ENCODE measurements around the gene UGCG. TPM values are rescaled to one million over a fixed set of nuclear protein-coding genes. Genes with fewer than 3 reads are reported as not detected.

Gene UGCG
- total RNA-seq = 19.9 and 22.4 TPM in 2 replicates

DNA sequence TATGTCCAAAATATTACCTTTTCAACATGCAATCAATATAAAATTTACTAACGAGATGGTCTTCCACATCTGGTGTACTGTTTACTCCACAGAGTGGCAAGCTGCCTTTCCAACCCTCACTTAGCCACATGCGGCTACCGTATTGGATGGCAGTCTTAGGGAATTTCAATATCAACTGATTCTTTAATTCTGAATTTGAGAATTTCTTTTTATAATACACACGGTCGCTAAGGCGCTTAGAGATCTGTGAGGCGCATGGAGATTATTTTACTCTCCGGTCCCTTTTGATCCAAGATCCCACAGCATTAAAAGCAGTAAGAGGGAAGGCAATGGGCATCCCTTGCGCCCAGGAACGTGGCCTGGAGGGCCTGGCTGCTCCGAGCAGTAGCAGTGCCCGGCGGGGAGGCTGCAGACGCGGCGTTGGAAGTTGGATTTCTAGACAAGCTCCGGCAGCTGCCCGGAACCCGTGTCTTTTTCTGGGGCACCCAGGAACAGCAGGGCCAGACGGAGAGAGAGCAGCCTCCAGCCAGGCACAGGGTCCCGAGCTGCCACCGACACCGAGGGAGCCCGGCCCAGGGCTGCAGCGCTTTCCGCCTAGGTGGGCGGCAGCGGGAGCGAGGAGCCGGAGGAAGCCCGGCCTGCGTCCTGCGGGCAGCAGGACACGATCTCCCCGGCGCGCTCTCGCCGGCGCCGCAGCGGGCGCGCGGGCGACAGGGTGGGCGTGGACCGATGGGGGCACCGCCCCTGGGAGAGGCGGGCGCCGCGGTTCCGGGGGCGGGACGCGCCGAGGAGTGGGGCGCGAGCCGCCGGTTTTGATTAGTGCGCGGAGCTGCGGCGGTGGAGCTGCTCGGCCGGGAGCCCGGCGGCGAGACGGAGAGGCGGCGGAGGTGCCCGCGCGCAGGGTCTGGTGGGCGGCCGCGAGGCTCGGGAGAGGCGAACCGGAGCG lies at the start of gene UGCG:
UGCG (plus strand) TSS at position 819 of the 946 bp plus-strand sequence. CDS start 402 bp downstream, outside the sequence.
- H3K27me3 Mint-ChIP-seq = no peaks in the 10 kb centered on the region
- intact Hi-C loops (cut with micrococcal nuclease) = loop anchor here (1.0 to 10.0 kb wide), 8 partner anchors 25 to 484 kb away; partner anchors contain the start of genes DNAJC25, HSDL2 and PTBP3
- peak within 1 kb of the TSS; percentile 96 for H3K4me3 Mint-ChIP-seq
- no peaks in the 10 kb centered on the region for H3K9me3 Mint-ChIP-seq
- peak; percentile 97 for DNase-seq
- H3K4me1 Mint-ChIP-seq = peaks cover 22% of the 10 kb centered on the region
- H3K36me3 Mint-ChIP-seq (ENCODE audit: low read depth) = no peaks in the 10 kb centered on the region
- peak within 1 kb of the TSS; percentile 88 for H3K27ac Mint-ChIP-seq

DNA sequence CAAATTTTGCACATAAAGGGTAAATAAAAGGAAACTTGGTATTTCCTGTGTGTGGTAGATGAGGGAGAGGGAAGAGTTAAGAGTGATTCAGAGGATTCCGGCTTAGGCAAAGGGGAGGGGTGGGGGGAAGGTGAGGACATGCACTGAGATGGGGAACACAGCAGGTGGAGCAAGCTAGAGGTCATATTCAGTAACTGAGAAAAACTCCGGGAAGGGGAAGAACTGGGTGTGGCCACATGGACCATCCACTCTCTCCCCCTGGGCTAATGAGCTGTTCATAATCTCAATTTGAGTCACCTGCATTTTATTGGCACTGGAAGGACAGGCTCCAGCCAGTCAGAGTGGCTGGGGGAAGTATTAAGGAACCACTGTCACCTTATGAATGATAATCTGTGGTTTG lies 45.1 kb upstream of the UGCG start:
- H3K4me3 Mint-ChIP-seq = no peak overlapping the region
- H3K9me3 Mint-ChIP-seq = no peaks in the 10 kb centered on the region
- no peak overlapping the region for H3K27ac Mint-ChIP-seq
- intact Hi-C loops (cut with micrococcal nuclease) = no loop called here
- no peaks in the 10 kb centered on the region for H3K27me3 Mint-ChIP-seq
- no peaks in the 10 kb centered on the region for H3K36me3 Mint-ChIP-seq (ENCODE audit: low read depth)
- H3K4me1 Mint-ChIP-seq = no peaks in the 10 kb centered on the region
- DNase-seq = no peak

DNA sequence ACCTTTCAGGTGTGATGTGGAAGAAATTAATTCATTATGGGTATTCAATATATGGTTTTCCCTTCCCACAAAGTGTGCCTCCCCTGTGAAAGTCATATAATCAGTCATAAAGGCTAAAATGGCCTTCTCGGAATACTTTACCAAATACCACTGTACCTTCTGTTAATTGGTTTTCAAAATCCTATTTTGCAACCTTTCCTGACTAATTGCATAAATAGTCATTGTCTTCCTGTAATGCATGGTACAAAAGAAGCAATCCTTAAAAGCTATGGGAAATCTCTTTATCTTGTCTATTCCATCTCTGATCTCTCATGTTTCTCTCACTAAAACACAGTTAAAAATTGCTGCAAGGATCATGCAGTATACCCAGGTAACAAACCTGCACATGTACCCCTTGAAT lies 44.3 kb upstream of the UGCG start:
- H3K9me3 Mint-ChIP-seq = no peaks in the 10 kb centered on the region

DNA sequence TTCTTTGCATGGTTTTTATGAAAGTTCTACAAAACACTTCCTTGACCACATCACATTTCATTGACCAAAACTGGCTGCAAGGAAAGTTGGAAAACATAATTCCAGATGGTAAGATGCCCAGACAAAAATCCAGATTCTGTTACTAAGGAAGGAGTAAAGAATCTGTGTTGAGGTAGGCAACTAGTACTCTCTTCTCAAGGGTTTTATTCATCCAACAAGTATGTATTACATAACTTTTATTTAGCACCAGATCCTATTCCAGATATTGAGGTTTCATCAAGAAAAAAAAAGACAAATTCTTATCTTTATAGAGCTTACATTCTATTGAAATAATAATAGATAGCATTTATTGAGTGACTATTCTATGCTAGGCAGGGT lies 43.2 kb upstream of the UGCG start:
- peaks cover 1% of the 10 kb centered on the region for H3K36me3 Mint-ChIP-seq (ENCODE audit: low read depth)
- no peaks in the 10 kb centered on the region for H3K9me3 Mint-ChIP-seq
- DNase-seq = no peak
- no peaks in the 10 kb centered on the region for H3K4me1 Mint-ChIP-seq
- no peak overlapping the region for H3K4me3 Mint-ChIP-seq
- intact Hi-C loops (cut with micrococcal nuclease) = no loop called here
- peaks cover 4% of the 10 kb centered on the region for H3K27me3 Mint-ChIP-seq
- no peak overlapping the region for H3K27ac Mint-ChIP-seq

More for the DNA sequence above, 44.3 kb upstream of the UGCG start:
- DNase-seq = no peak
- no peaks in the 10 kb centered on the region for H3K27me3 Mint-ChIP-seq
- H3K4me3 Mint-ChIP-seq = no peak overlapping the region
- no peak overlapping the region for H3K27ac Mint-ChIP-seq
- H3K4me1 Mint-ChIP-seq = no peaks in the 10 kb centered on the region
- intact Hi-C loops (cut with micrococcal nuclease) = no loop called here
- H3K36me3 Mint-ChIP-seq (ENCODE audit: low read depth) = no peaks in the 10 kb centered on the region

DNA sequence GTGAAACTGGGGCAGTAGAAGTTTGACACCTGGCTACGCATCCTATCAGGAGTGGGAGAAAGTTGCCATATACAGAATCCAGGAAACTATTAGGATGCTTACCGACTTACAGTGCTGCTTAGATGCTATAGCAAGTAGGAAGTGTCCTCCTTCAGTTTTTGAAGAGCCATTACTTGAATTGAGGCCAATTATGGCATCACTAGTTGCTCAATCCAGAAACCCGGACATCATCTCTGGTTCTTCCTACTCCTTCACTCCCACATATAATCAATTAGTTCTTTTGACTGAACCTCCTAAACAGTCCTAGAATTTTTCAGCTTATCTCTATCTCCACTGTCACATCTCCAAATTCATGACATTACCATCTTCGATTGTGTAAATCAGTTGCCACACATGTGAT lies 41.8 kb upstream of the UGCG start:
- Mint-ChIP-seq H3K27ac (no peak overlapping the region), H3K4me1 (no peaks in the 10 kb centered on the region), H3K36me3 (ENCODE audit: low read depth) (peaks cover 1% of the 10 kb centered on the region), H3K9me3 (no peaks in the 10 kb centered on the region), H3K4me3 (no peak overlapping the region), H3K27me3 (peaks cover 4% of the 10 kb centered on the region)
- no peak for DNase-seq
- intact Hi-C loops (cut with micrococcal nuclease) = no loop called here

DNA sequence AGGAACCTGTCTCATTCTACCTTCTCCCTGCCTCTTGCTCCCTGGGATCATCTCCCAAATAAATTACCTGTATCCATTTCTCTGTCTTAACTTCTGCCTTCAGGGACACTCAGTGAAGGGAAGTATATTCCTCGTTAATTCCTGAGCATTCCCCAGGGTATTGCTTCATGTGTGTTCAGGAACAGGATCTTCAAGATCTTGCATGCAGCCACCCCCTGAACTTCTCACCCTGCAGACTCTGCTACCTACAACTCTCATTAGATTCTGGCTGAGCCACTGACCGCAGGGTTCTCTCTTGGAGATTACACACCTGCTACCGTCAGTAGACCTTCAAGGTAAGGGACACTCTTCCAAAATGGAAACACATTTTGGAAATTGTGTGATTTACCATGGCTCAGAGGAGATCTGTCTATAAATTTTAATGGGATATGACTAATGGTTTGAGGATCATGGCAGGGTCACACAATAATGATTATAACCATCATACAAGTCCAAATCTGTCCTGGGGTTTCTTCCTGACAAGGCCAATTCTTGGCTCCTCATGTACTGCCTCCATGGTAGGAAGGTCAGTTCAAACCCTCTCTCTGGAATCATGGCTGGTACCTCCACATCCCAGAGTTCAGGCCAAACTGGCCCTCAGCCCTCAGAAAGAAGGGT lies 38.9 kb upstream of the UGCG start:
- peaks cover 9% of the 10 kb centered on the region for H3K27me3 Mint-ChIP-seq

DNA sequence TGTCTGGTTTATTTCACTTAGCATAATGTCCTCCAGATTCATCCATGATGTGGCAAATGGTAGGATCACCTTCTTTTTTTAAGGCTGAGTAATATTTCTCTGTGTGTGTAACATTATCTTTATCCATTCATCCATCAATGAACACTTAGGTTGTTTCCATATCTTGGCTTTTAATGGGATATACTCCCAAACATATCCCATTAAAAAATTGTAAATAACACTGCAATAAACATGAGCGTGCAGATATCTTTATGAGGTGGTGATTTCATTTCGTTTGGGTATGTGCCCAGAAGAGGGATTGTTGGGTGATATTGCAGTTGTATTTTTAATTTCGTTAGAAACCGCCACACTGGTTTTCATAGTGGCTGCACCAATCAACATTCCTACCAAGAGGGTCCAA lies 36.2 kb upstream of the UGCG start:
- H3K9me3 Mint-ChIP-seq = peaks cover 4% of the 10 kb centered on the region
- peaks cover 1% of the 10 kb centered on the region for H3K36me3 Mint-ChIP-seq (ENCODE audit: low read depth)
- H3K27me3 Mint-ChIP-seq = peaks cover 16% of the 10 kb centered on the region
- no peak overlapping the region for H3K4me3 Mint-ChIP-seq
- no peak for DNase-seq
- intact Hi-C loops (cut with micrococcal nuclease) = no loop called here
- H3K27ac Mint-ChIP-seq = no peak overlapping the region
- H3K4me1 Mint-ChIP-seq = no peaks in the 10 kb centered on the region

More for the DNA sequence above, 38.9 kb upstream of the UGCG start:
- no peak overlapping the region for H3K4me3 Mint-ChIP-seq
- H3K9me3 Mint-ChIP-seq = no peaks in the 10 kb centered on the region
- H3K4me1 Mint-ChIP-seq = no peaks in the 10 kb centered on the region
- H3K36me3 Mint-ChIP-seq (ENCODE audit: low read depth) = peaks cover 1% of the 10 kb centered on the region
- DNase-seq = no peak
- intact Hi-C loops (cut with micrococcal nuclease) = no loop called here
- H3K27ac Mint-ChIP-seq = no peak overlapping the region

DNA sequence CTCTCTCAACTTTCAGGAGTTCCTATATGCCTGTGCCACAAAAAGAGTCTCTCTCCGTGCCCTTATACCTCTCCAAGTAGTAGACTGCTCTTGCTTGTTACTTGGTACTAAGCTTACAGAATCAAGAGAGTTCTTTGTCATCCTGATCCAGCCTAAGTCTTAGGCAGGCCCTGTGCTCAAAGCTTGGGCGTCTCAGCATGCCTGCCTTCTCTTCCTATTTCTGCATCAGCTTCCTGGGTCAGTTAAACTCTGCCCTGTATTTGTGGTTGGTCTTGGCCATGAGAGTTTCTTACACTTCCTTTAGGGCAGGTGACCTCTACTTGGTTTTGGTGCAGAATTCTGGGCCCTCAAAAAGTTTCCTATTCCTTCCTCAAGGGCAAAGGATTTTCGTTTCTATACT lies 33.0 kb upstream of the UGCG start:
- no peaks in the 10 kb centered on the region for H3K36me3 Mint-ChIP-seq (ENCODE audit: low read depth)
- H3K4me3 Mint-ChIP-seq = no peak overlapping the region
- no peak overlapping the region for H3K27ac Mint-ChIP-seq
- intact Hi-C loops (cut with micrococcal nuclease) = no loop called here
- DNase-seq = no peak
- no peaks in the 10 kb centered on the region for H3K4me1 Mint-ChIP-seq
- H3K27me3 Mint-ChIP-seq = peaks cover 12% of the 10 kb centered on the region
- H3K9me3 Mint-ChIP-seq = peaks cover 8% of the 10 kb centered on the region

DNA sequence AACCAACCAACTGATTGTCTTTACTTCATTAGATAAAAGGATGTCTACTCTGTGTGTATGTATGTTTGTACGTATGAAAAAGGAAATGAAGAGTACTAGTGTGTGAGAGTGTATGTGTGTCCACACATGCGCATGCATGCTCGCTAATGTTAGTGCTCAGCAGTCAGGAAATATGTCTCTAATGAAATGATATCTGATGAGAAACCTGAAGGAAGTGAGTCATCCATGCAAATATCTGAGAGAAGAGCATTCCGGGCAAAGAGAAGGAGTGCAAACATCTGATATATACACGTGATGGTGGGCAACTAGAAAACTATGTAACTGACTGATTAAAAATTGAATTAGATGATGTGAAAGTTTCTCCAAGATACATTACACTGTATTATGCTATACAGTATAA lies 29.6 kb upstream of the UGCG start:
- no peak for DNase-seq
- H3K4me1 Mint-ChIP-seq = peaks cover 12% of the 10 kb centered on the region
- H3K27me3 Mint-ChIP-seq = peaks cover 14% of the 10 kb centered on the region
- no peak overlapping the region for H3K4me3 Mint-ChIP-seq
- intact Hi-C loops (cut with micrococcal nuclease) = no loop called here
- H3K9me3 Mint-ChIP-seq = peaks cover 8% of the 10 kb centered on the region
- no peak overlapping the region for H3K27ac Mint-ChIP-seq
- H3K36me3 Mint-ChIP-seq (ENCODE audit: low read depth) = no peaks in the 10 kb centered on the region

DNA sequence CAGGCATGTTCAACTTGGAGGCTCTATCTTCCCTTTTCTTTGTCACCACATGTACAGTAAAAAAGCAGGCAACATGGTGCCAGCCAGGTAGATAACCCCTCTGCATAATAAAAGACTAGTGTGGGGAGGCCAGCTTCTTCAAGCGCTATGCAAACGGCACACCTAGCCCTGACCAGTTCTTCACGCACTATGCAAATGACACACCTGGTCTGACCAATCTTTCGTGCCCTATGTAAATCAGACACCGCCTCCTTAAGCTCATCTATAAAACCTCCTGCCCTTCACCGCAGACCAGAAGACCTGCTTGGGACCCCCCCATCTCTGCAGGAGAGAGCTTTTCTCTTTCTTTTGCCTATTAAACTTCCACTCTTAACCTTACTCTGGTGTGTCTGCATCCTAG lies 28.1 kb upstream of the UGCG start:
- Mint-ChIP-seq H3K36me3 (ENCODE audit: low read depth) (no peaks in the 10 kb centered on the region), H3K9me3 (peaks cover 8% of the 10 kb centered on the region), H3K4me3 (no peak overlapping the region), H3K4me1 (peaks cover 12% of the 10 kb centered on the region), H3K27ac (no peak overlapping the region), H3K27me3 (peaks cover 18% of the 10 kb centered on the region)
- no peak for DNase-seq
- intact Hi-C loops (cut with micrococcal nuclease) = no loop called here

DNA sequence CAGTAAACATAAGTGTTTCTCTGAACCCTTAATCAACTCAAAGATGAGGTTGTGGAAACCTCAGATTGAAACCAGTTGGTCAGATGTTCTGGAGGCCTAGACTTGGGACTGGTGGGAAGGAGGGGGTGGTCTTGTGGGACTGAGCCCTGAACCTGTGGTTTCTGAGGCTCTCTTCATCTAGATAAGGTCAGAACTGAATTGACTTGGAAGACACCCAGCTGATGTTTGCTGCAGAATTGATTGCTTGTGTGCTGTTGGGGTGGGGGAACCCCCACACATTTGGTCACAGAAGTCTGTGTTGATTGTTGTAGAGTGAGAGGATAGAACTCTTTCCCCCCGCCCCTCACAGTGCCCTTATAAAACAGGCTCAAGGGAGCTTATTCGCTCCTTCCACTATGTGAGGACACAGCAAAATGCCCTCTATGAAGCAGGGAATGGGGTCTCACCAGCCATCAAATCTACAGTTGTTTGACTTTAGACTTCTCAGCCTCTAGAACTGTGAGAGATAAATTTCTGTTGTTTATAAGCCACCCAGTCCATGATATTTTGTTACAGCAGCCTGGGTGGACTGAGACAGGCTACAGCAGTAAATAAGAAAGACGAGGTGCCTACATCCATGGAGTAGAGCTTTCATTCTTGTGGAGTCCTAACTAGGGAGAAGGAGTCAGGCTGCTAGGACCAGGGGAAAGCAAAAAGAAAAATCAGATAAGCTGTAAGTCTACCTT lies 25.7 kb upstream of the UGCG start:
- Mint-ChIP-seq H3K27ac (peak overlapping the region; percentile 66), H3K9me3 (peaks cover 4% of the 10 kb centered on the region), H3K4me3 (no peak overlapping the region), H3K36me3 (ENCODE audit: low read depth) (peaks cover 3% of the 10 kb centered on the region), H3K4me1 (peaks cover 12% of the 10 kb centered on the region), H3K27me3 (peaks cover 19% of the 10 kb centered on the region)
- DNase-seq = peak; percentile 57
- intact Hi-C loops (cut with micrococcal nuclease) = loop anchor here (1.0 to 2.0 kb wide), 3 partner anchors 26 to 203 kb away; partner anchors contain the start of gene UGCG

DNA sequence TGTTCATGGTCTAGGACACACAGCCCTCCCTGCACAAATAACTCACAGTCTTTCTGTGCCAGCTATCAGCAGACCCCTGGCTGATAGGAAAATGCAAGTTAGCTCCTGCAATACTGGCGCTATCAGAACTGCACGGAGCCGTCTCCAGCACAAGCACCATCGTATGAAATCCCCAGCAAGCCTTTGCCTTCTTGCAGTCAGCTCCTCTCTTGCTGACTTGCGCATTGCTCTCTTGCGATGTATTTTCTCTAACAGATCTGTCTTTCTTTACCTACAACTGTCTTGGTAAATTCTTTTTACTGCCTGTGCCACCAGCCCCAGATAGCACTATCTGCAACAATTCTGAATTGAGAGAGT lies 25.1 kb upstream of the UGCG start:
- H3K4me3 Mint-ChIP-seq = no peak overlapping the region
- H3K36me3 Mint-ChIP-seq (ENCODE audit: low read depth) = peaks cover 3% of the 10 kb centered on the region
- peaks cover 19% of the 10 kb centered on the region for H3K27me3 Mint-ChIP-seq
- intact Hi-C loops (cut with micrococcal nuclease) = loop anchor here (1.0 to 2.0 kb wide), 3 partner anchors 25 to 203 kb away; partner anchors contain the start of gene UGCG
- no peak overlapping the region for H3K27ac Mint-ChIP-seq
- peaks cover 12% of the 10 kb centered on the region for H3K4me1 Mint-ChIP-seq
- no peak for DNase-seq
- peaks cover 4% of the 10 kb centered on the region for H3K9me3 Mint-ChIP-seq

DNA sequence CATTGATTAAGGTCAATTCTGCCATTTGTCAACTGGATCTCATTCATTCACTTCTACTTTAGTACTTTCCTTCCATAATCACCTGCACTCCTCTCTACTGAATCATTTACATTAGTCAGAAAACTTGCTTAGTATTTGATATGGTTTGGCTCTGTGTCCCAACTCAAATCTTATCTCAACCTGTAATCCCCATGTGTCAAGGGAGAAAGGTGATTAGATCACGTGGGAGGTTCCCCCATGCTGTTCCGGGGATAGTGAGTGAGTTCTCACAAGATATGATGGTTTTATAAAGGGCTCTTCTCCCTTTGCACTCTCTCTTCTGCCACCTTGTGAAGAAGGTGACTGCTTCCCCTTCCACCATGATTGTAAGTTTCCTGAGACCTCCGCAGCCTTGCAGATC lies 23.7 kb upstream of the UGCG start:
- DNase-seq = no peak
- Mint-ChIP-seq H3K36me3 (ENCODE audit: low read depth) (peaks cover 3% of the 10 kb centered on the region), H3K9me3 (no peaks in the 10 kb centered on the region), H3K27ac (no peak overlapping the region), H3K4me1 (peaks cover 12% of the 10 kb centered on the region), H3K4me3 (no peak overlapping the region), H3K27me3 (peaks cover 23% of the 10 kb centered on the region)
- intact Hi-C loops (cut with micrococcal nuclease) = no loop called here

DNA sequence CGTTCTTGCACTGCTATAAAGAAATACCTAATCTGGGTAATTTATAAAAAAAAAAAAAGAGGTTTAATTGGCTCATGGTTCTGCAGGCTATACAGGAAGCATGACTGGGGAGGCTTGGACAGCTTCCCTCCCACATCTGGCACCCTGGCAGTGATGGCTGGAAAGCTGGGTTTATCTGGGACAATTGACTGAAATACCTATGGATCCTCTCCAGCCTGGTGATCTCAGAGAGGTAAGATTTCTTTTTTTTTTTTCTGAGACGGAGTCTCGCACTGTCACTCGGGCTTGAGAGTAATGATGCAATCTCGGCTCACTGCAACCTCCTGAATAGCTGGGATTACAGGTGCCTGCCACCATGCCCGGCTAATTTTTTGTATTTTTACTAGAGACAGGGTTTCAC lies 22.7 kb upstream of the UGCG start:
- H3K9me3 Mint-ChIP-seq = no peaks in the 10 kb centered on the region
- peaks cover 3% of the 10 kb centered on the region for H3K36me3 Mint-ChIP-seq (ENCODE audit: low read depth)
- intact Hi-C loops (cut with micrococcal nuclease) = no loop called here
- H3K4me1 Mint-ChIP-seq = peaks cover 12% of the 10 kb centered on the region
- no peak for DNase-seq
- no peak overlapping the region for H3K4me3 Mint-ChIP-seq
- no peak overlapping the region for H3K27ac Mint-ChIP-seq
- peaks cover 23% of the 10 kb centered on the region for H3K27me3 Mint-ChIP-seq

Measured in activated CD4-positive, alpha-beta T cell treated with anti-CD3 and anti-CD28 coated beads, Interleukin-2, amount 10 ng/mL, durations not matched to agents 24 days and 14 days (primary cell).